ENCODE results near the gene TXNDC2. TPM values are rescaled to one million over a fixed set of nuclear protein-coding genes. Genes with fewer than 3 reads are reported as not detected.
"Not testable (repeated sequence)": the region's sequence is repeated elsewhere in the genome, so short reads cannot be mapped to it uniquely, and the experiment has no call there.

Gene TXNDC2
- total RNA-seq, 1 donor from 2014 or later: 0.07 TPM

- not testable (repeated sequence) for H3K27ac Mint-ChIP-seq (ENCODE audit: unreplicated experiment); H2AFZ ChIP-seq (ENCODE audit: low read depth, low read length); H3K27me3 ChIP-seq (ENCODE audit: insufficient read depth, low read length); H3K9me3 ChIP-seq (ENCODE audit: insufficient read depth, low read depth, low read length); H3K9me3 Mint-ChIP-seq (ENCODE audit: unreplicated experiment); H3K9ac ChIP-seq (ENCODE audit: low read length); H3K27ac ChIP-seq (ENCODE audit: low read depth, low read length); H3K4me2 ChIP-seq (ENCODE audit: low read length); H3K4me3 Mint-ChIP-seq (ENCODE audit: unreplicated experiment); H3K4me1 ChIP-seq (ENCODE audit: insufficient read depth, low read length); H3K79me2 ChIP-seq (ENCODE audit: insufficient read depth, low read length); H4K20me1 ChIP-seq (ENCODE audit: insufficient read depth, low read length); DNase-seq (ENCODE audit: low read depth); H3K27me3 Mint-ChIP-seq (ENCODE audit: low read depth, unreplicated experiment); H3K4me3 ChIP-seq (ENCODE audit: insufficient read depth, low read depth, low read length); H3K4me1 Mint-ChIP-seq (ENCODE audit: low read depth, unreplicated experiment); FAIRE-seq
- H3K36me3 ChIP-seq (ENCODE audit: insufficient read depth, low read length): peaks cover 15% of the 10 kb centered on the region
- H3K36me3 Mint-ChIP-seq (ENCODE audit: low read depth, unreplicated experiment): peaks cover 23% of the 10 kb centered on the region
These were observed 28.2 kb upstream of the TXNDC2 start for GRCh38 chr18:9857479-9857998.

- no peaks in the 10 kb centered on the region for H3K9me3 Mint-ChIP-seq (ENCODE audit: unreplicated experiment)
- no peak overlapping the region for H3K4me3 Mint-ChIP-seq (ENCODE audit: unreplicated experiment)
- no peaks in the 10 kb centered on the region for H3K4me1 Mint-ChIP-seq (ENCODE audit: low read depth, unreplicated experiment)
- no peaks in the 10 kb centered on the region for H4K20me1 ChIP-seq (ENCODE audit: insufficient read depth, low read length)
- H3K36me3 Mint-ChIP-seq (ENCODE audit: low read depth, unreplicated experiment): peaks cover 24% of the 10 kb centered on the region
- H3K9ac ChIP-seq (ENCODE audit: low read length): no peak overlapping the region
- no peaks in the 10 kb centered on the region for H3K79me2 ChIP-seq (ENCODE audit: insufficient read depth, low read length)
- no peak overlapping the region for H3K4me2 ChIP-seq (ENCODE audit: low read length)
- TF ChIP-seq EZH2 (IDR thresholded peaks at IDR 0.05; ENCODE audit: insufficient read depth, low read length) (no peak), CTCF (IDR thresholded peaks at IDR 0.05; ENCODE audit: insufficient read depth, low read depth, low read length) (no peak)
- H3K4me3 ChIP-seq (ENCODE audit: insufficient read depth, low read depth, low read length): no peak overlapping the region
- peaks cover 15% of the 10 kb centered on the region for H3K36me3 ChIP-seq (ENCODE audit: insufficient read depth, low read length)
- no peak overlapping the region for H2AFZ ChIP-seq (ENCODE audit: low read depth, low read length)
- DNase-seq (ENCODE audit: low read depth) (no peak), FAIRE-seq (no peak)
- H3K9me3 ChIP-seq (ENCODE audit: insufficient read depth, low read depth, low read length): no peaks in the 10 kb centered on the region
- H3K27me3 ChIP-seq (ENCODE audit: insufficient read depth, low read length): no peaks in the 10 kb centered on the region
- no peak overlapping the region for H3K27ac ChIP-seq (ENCODE audit: low read depth, low read length)
- H3K4me1 ChIP-seq (ENCODE audit: insufficient read depth, low read length): peaks cover 5% of the 10 kb centered on the region
- no peaks in the 10 kb centered on the region for H3K27me3 Mint-ChIP-seq (ENCODE audit: low read depth, unreplicated experiment)
- H3K27ac Mint-ChIP-seq (ENCODE audit: unreplicated experiment): no peak overlapping the region
These were observed 27.1 kb upstream of the TXNDC2 start for GRCh38 chr18:9858642-9859041.

GRCh38 chr18:9859232-9859631 lies 26.5 kb upstream of the TXNDC2 start:
- Mint-ChIP-seq H3K27ac (ENCODE audit: unreplicated experiment) (no peak overlapping the region), H3K27me3 (ENCODE audit: low read depth, unreplicated experiment) (no peaks in the 10 kb centered on the region), H3K36me3 (ENCODE audit: low read depth, unreplicated experiment) (peaks cover 26% of the 10 kb centered on the region), H3K9me3 (ENCODE audit: unreplicated experiment) (no peaks in the 10 kb centered on the region), H3K4me1 (ENCODE audit: low read depth, unreplicated experiment) (no peaks in the 10 kb centered on the region), H3K4me3 (ENCODE audit: unreplicated experiment) (no peak overlapping the region)
- Histone ChIP-seq H3K9ac (ENCODE audit: low read length) (no peak overlapping the region), H3K4me2 (ENCODE audit: low read length) (no peak overlapping the region), H3K4me1 (ENCODE audit: insufficient read depth, low read length) (peaks cover 5% of the 10 kb centered on the region), H3K4me3 (ENCODE audit: insufficient read depth, low read depth, low read length) (no peak overlapping the region), H3K36me3 (ENCODE audit: insufficient read depth, low read length) (peaks cover 15% of the 10 kb centered on the region), H2AFZ (ENCODE audit: low read depth, low read length) (no peak overlapping the region), H3K9me3 (ENCODE audit: insufficient read depth, low read depth, low read length) (no peaks in the 10 kb centered on the region), H3K79me2 (ENCODE audit: insufficient read depth, low read length) (no peaks in the 10 kb centered on the region), H4K20me1 (ENCODE audit: insufficient read depth, low read length) (no peaks in the 10 kb centered on the region), H3K27ac (ENCODE audit: low read depth, low read length) (no peak overlapping the region), H3K27me3 (ENCODE audit: insufficient read depth, low read length) (no peaks in the 10 kb centered on the region)
- DNase-seq (ENCODE audit: low read depth) (no peak), FAIRE-seq (no peak)
- TF ChIP-seq EZH2 (IDR thresholded peaks at IDR 0.05; ENCODE audit: insufficient read depth, low read length) (no peak), CTCF (IDR thresholded peaks at IDR 0.05; ENCODE audit: insufficient read depth, low read depth, low read length) (no peak)

All from astrocyte (in vitro differentiated cells and primary cell).